ENCODE data around the gene AOC1. TPM values are rescaled to one million over a fixed set of nuclear protein-coding genes. Genes with fewer than 3 reads are reported as not detected.
"Not testable (repeated sequence)": the region's sequence is repeated elsewhere in the genome, so short reads cannot be mapped to it uniquely, and the experiment has no call there.

Gene AOC1
- total RNA-seq, 1 donor from 2014 or later, result 0.16 TPM

DNA sequence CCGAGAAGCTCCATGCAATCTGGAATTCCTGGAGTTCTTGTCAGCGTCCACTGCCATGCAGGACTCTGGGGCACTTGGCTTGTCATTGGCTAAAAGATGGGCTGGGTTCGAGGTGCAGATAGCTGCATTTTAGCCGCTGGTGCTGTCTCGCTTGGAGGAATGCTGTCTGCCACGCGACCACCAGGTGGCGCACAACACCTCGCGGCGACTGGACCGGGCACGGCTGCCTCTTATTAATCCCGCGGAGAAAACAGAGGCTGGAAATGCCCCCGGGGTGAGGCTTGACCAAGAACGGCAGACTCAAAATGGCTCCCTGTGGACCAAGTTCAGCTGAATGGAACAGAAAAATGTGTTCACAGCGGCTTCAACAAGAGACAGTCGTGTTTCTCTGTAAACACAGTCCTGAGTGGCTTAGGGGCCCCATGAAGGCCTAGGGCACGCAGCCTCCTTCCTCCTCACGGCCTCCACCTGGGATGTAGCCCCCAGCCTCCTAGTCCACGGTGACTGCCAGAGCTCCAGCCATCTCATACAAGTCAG is 46.2 kb downstream of the AOC1 start:
- Mint-ChIP-seq H3K4me3 (ENCODE audit: low read depth) (no peak overlapping the region), H3K36me3 (ENCODE audit: low read depth) (no peaks in the 10 kb centered on the region), H3K27ac (no peak overlapping the region), H3K9me3 (peaks cover 6% of the 10 kb centered on the region), H3K27me3 (ENCODE audit: low read depth) (peaks cover 45% of the 10 kb centered on the region), H3K4me1 (ENCODE audit: low read depth) (peaks cover 4% of the 10 kb centered on the region)
- intact Hi-C loops (cut with micrococcal nuclease), result loop anchor here (1.0 to 5.0 kb wide), 2 partner anchors 90 to 214 kb away; no protein-coding TSS in a partner anchor
- peak; percentile 61 for DNase-seq (ENCODE audit: low spot score)

DNA sequence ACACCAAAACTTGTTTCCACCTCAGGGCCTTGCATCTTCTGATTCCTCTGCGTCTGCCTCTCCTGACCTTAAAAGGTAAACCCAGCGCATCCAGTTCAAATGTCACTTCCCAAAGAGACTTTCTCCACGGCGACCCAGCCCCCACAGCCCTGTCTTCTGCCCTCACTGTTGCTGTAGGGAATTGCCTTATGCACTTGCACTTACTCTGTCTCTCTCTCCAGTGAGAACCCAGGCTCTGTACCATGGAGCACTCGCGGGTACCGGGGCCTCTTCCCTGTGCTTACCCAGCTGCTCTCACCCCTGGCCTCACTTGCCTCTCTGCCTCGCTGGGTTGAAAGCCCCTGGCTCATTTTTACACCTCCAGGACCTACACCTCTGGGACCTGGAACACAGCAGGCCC is 48.4 kb downstream of the AOC1 start:
- H3K9me3 Mint-ChIP-seq, result no peaks in the 10 kb centered on the region
- no peaks in the 10 kb centered on the region for H3K36me3 Mint-ChIP-seq (ENCODE audit: low read depth)
- intact Hi-C loops (cut with micrococcal nuclease), result no loop called here
- H3K4me1 Mint-ChIP-seq (ENCODE audit: low read depth), result peaks cover 4% of the 10 kb centered on the region
- peaks cover 55% of the 10 kb centered on the region for H3K27me3 Mint-ChIP-seq (ENCODE audit: low read depth)
- H3K27ac Mint-ChIP-seq, result no peak overlapping the region
- DNase-seq (ENCODE audit: low spot score), result no peak
- no peak overlapping the region for H3K4me3 Mint-ChIP-seq (ENCODE audit: low read depth)

DNA sequence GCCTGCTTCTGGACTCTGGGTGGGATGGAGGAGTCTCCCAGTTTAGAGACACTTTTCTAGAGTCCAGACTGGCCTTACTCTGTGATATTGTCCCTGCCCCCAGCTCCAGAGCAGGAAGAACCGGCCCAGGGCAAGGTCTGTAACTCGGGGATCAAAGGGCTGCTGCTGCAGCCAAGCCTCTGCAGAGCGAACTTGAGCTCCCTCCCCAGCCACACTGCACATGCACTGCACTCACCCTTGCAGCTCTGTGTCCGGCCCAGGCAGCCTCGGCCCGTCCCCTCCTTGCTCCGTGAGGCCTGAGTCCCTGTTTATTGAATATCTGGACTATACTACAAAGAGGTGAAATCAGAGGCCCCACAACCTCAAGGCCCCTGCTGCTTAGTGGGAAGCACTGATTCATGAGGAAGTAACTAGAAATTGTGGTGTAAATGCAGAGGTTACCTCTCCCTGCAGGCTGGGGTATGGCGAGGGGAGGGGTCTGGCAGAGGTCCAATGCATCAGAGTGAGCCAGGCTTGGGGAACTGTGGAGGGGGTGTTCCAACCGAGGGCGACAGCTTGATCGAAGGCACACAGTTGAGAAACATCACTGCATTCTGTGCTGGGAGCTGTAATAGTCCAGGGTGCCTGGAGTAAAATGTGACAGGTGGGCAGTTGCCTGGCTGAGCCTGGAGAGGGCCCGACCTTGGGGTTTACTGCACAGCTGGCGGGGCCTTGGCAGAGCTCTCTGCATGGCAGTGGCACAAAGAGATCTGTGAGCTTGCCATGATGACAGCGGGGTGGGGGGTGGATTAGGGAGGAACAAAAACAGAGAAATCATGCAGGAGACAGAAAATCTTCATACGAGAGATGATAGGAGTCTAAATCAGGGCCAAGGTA is 49.1 kb downstream of the AOC1 start:
- DNase-seq (ENCODE audit: low spot score), result no peak
- intact Hi-C loops (cut with micrococcal nuclease), result no loop called here
- H3K36me3 Mint-ChIP-seq (ENCODE audit: low read depth), result no peaks in the 10 kb centered on the region
- H3K4me3 Mint-ChIP-seq (ENCODE audit: low read depth), result no peak overlapping the region
- no peak overlapping the region for H3K27ac Mint-ChIP-seq
- peaks cover 53% of the 10 kb centered on the region for H3K27me3 Mint-ChIP-seq (ENCODE audit: low read depth)
- H3K4me1 Mint-ChIP-seq (ENCODE audit: low read depth), result peaks cover 4% of the 10 kb centered on the region
- H3K9me3 Mint-ChIP-seq, result no peaks in the 10 kb centered on the region

DNA sequence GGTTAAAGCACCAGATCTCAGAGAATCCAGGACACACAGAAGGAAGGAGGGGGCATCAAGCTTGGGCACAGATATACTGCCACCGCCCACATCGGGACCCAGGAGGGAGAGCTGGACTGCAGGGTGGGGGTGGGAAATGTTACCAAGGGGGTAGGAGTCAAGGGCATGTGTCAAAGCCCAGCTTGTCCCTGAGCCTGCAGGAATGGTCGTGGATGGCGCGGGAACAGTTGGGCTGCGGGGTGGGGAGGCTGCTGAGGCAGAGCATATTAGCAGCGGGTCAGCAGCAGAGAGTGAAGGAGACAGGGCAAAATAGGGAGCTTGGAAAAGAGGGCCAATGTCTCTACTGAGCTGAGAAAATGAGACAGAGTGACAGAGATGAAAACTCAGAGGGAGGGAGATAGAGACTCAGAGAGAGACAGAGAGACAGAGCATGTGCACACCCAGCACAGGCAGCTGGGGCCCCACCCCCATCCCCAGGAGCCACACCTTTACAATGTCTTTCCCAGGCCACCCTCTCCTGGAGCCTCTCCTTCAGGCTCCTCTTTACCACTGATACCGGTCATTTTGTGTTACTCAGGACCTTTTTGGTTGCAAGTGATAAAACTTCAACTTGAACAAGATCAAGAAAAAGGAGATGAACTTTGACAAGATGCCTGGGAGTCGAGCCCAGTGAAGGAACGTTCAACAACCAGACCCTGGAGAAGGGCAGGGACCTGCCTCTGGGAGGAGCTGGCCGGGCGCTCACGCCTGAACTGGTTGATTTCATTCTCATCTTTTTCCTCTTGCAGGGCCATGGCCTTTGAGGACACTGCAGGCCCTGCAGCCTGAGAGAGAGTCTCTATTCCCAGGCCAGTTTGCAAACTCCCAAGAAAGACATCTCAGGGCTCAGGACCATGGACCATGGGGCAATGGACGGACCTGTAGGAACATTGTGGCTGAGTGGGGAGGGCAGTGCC is 50.0 kb downstream of the AOC1 start:
- peaks cover 4% of the 10 kb centered on the region for H3K4me1 Mint-ChIP-seq (ENCODE audit: low read depth)
- intact Hi-C loops (cut with micrococcal nuclease), result no loop called here
- no peak for DNase-seq (ENCODE audit: low spot score)
- no peak overlapping the region for H3K4me3 Mint-ChIP-seq (ENCODE audit: low read depth)
- H3K27me3 Mint-ChIP-seq (ENCODE audit: low read depth), result peaks cover 52% of the 10 kb centered on the region
- H3K27ac Mint-ChIP-seq, result no peak overlapping the region
- H3K36me3 Mint-ChIP-seq (ENCODE audit: low read depth), result no peaks in the 10 kb centered on the region
- H3K9me3 Mint-ChIP-seq, result no peaks in the 10 kb centered on the region

DNA sequence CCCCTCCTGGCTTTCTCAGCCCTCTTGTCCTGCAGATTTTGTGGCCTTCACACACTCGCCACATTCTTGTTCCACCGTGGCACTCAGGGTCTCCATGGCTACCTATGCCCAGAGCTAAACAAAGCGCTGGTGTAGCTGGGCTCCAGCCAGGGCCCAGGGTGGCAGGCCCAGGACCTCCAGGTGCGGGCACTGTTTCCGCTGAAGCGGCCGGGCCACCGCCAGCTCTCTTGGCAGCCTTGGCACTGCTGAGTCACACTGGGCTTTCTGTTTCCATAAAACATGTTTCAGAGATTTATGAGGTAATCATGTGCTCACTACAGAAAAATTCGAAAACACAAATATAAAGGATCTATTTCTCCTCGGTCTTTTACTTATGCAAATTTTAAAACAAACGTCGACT is 51.3 kb downstream of the AOC1 start:
- DNase-seq (ENCODE audit: low spot score), result no peak
- Mint-ChIP-seq H3K9me3 (no peaks in the 10 kb centered on the region), H3K36me3 (ENCODE audit: low read depth) (no peaks in the 10 kb centered on the region), H3K27me3 (ENCODE audit: low read depth) (peaks cover 46% of the 10 kb centered on the region), H3K4me1 (ENCODE audit: low read depth) (peaks cover under 1% of the 10 kb centered on the region), H3K4me3 (ENCODE audit: low read depth) (no peak overlapping the region), H3K27ac (no peak overlapping the region)
- intact Hi-C loops (cut with micrococcal nuclease), result no loop called here

DNA sequence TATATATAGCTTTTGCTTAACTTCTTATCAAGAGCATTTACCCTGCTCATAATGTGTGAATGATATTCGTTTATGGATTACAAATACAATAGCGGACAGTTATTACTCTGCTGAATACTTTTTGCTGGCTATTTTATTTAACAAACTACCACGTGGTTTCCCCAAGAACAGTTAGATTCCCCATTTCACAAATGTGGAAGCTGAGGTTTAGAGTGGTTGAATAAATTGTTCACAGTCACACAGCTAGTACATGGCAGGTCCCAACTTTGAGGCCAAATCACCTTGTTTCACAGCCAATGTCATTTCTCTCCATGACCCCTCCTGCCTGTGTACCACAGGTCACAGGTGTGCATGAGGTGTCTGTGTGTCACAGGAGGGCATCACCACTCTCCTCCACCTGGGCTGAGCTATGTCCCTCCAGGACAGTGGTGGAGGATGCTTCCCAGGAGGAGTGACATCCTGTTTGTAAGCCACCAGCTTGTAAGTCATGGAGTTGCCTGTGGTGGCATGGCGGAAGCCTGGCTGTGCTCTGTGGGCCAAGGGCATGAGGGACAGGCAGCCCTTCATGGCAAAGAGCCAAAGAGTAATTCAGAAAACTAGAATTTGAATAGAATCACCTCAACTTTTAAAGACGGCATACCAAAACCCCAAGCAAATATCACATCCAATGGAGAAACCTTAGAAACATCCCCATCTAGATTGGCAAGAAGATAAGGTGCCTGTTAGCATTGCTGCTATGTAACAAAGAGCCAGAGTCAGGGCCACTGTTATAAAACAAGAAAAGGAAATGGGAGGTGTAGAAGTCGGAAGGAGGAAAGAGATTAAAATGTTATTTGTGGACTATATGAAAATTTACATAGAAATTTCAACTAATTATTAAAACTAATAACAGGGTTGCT is 51.9 kb downstream of the AOC1 start:
- H3K9me3 Mint-ChIP-seq, result no peaks in the 10 kb centered on the region
- intact Hi-C loops (cut with micrococcal nuclease), result no loop called here
- no peak for DNase-seq (ENCODE audit: low spot score)
- H3K27me3 Mint-ChIP-seq (ENCODE audit: low read depth), result peaks cover 47% of the 10 kb centered on the region
- H3K36me3 Mint-ChIP-seq (ENCODE audit: low read depth), result no peaks in the 10 kb centered on the region
- H3K27ac Mint-ChIP-seq, result no peak overlapping the region
- peaks cover 3% of the 10 kb centered on the region for H3K4me1 Mint-ChIP-seq (ENCODE audit: low read depth)
- H3K4me3 Mint-ChIP-seq (ENCODE audit: low read depth), result no peak overlapping the region

DNA sequence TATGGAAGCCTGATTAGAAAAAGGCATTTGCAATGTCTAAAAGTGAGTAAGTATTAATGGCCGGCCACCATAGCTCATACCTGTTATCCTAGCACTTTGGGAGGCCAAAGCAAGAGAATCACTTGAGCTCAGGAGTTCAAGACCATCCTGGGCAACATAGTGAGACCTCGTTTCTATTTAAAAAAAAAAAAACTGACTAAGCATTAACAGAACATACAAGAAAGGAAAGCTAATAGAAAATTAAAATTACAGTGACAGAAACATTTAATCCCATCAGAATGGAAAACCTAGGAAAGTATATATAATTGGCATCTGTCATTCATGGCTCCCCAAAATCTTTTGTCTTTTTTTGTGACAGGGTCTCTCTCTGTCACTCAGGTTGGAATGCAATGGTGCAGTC is 55.9 kb downstream of the AOC1 start:
- H3K4me1 Mint-ChIP-seq (ENCODE audit: low read depth), result peaks cover 6% of the 10 kb centered on the region
- intact Hi-C loops (cut with micrococcal nuclease), result no loop called here
- no peak for DNase-seq (ENCODE audit: low spot score)
- no peaks in the 10 kb centered on the region for H3K36me3 Mint-ChIP-seq (ENCODE audit: low read depth)
- peaks cover 38% of the 10 kb centered on the region for H3K27me3 Mint-ChIP-seq (ENCODE audit: low read depth)
- no peak overlapping the region for H3K27ac Mint-ChIP-seq
- H3K9me3 Mint-ChIP-seq, result no peaks in the 10 kb centered on the region
- no peak overlapping the region for H3K4me3 Mint-ChIP-seq (ENCODE audit: low read depth)

DNA sequence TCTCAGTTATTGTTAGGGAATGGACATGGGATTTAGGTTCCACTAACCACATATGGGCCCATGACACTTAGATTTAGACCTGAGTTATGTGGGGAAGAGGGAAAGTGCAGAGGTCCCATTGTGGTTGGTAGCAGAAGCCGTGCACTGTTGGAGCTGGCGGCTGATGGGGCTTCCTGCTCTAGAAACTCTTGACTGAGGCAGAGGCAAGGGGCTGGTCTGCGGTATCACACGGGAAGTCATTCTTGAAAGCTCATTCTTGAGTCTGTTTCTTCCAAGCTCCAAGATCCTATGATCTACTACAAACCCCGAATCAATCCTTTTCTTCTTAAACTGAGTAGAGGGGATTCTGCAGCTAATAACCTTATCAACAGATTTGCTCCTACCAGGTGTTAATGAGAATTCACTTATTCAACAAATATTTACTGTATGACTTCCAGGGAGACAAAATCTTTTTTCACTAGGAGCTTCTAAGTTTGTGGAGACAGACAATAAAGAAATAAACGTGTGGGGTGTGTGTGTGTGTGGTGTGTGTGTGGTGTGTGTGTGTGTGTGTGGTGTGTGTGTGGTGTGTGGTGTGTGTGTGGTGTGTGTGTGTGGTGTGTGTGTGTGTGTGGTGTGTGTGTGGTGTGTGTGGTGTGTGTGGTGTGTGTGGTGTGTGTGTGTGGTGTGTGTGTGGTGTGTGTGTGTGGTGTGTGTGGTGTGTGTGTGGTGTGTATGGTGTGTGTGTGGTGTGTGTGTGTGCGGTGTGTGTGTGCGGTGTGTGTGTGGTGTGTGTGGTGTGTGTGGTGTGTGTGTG is 57.1 kb downstream of the AOC1 start:
- H3K4me1 Mint-ChIP-seq (ENCODE audit: low read depth), result peaks cover 6% of the 10 kb centered on the region
- no peak overlapping the region for H3K4me3 Mint-ChIP-seq (ENCODE audit: low read depth)
- H3K27me3 Mint-ChIP-seq (ENCODE audit: low read depth), result peaks cover 27% of the 10 kb centered on the region
- H3K9me3 Mint-ChIP-seq, result no peaks in the 10 kb centered on the region
- H3K36me3 Mint-ChIP-seq (ENCODE audit: low read depth), result no peaks in the 10 kb centered on the region
- DNase-seq (ENCODE audit: low spot score), result no peak
- H3K27ac Mint-ChIP-seq, result no peak overlapping the region
- intact Hi-C loops (cut with micrococcal nuclease), result no loop called here

DNA sequence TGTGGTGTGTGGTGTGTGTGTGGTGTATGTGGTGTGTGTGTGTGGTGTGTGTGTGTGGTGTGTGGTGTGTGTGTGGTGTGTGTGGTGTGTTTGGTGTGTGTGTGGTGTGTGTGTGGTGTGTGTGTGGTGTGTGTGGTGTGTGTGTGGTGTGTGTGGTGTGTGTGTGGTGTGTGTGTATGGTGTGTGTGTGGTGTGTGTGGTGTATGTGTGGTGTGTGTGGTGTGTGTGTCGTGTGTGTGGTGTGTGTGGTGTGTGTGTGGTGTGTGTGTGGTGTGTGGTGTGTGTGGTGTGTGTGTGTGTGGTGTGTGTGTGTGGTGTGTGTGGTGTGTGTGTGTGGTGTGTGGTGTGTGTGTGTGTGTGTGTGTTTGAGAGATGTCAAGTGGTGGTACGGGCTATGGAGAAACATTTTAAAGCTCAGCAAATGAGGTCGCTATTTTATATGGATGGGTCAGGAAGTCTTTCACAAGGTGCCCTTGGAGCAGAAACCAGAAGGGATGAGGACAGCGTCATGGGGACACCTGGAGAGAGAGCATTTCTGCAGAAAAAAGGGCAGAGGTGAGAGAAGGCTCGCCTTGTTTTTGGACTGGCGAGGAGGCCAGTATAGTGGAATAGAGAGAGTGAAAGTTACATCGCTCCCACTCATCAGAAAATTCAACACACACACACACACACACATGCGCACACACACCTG is 58.1 kb downstream of the AOC1 start:
- H3K4me3 Mint-ChIP-seq (ENCODE audit: low read depth); DNase-seq (ENCODE audit: low spot score); H3K27ac Mint-ChIP-seq; H3K4me1 Mint-ChIP-seq (ENCODE audit: low read depth); H3K9me3 Mint-ChIP-seq; H3K36me3 Mint-ChIP-seq (ENCODE audit: low read depth); intact Hi-C loops (cut with micrococcal nuclease): not testable (repeated sequence)
- H3K27me3 Mint-ChIP-seq (ENCODE audit: low read depth), result peaks cover 22% of the 10 kb centered on the region

DNA sequence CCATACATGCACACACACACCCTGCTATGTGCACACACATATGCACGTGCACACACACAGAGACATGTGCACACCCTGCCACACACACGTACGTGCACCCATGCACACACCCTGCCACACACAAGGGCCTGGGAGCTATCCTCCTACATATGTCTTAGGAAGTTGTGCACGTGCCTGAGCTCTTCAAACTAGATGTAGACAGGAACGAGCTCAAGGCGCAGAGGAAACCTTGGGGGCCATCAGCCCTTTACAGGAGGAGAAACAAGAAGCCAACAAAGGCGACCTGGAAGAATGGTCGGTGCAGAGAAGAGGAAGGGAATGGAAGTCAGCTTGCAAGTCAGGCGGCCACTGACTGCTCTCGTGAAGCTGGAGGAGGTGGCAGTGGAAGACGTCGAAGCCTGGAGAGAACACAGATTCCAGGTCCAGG is 58.7 kb downstream of the AOC1 start:
- no peak overlapping the region for H3K27ac Mint-ChIP-seq
- H3K4me1 Mint-ChIP-seq (ENCODE audit: low read depth), result peaks cover 6% of the 10 kb centered on the region
- no peak overlapping the region for H3K4me3 Mint-ChIP-seq (ENCODE audit: low read depth)
- intact Hi-C loops (cut with micrococcal nuclease), result no loop called here
- H3K36me3 Mint-ChIP-seq (ENCODE audit: low read depth), result no peaks in the 10 kb centered on the region
- peaks cover 21% of the 10 kb centered on the region for H3K27me3 Mint-ChIP-seq (ENCODE audit: low read depth)
- no peaks in the 10 kb centered on the region for H3K9me3 Mint-ChIP-seq
- no peak for DNase-seq (ENCODE audit: low spot score)

All from activated T-helper 2 cell treated with anti-CD3 and anti-CD28 coated beads, Interferon-gamma antibody, Interleukin-2, Interleukin-4, amounts not matched to agents 10 μg/mL and 5 μg/mL and 100 μg/mL, durations not matched to agents 14 hours and 24 hours and 36 hours (primary cell).